CD14-positive monocyte (primary cell): ENCODE measurements around the gene CSMD2. TPM values are rescaled to one million over a fixed set of nuclear protein-coding genes. Genes with fewer than 3 reads are reported as not detected.

ENCODE experiments used
- DNase-seq, 3 donors: peaks; one replicate each; pipeline ENCODE4 v3.0.0-alpha.2; 2011 to 2022
- H2AFZ ChIP-seq: 2 replicates; pipeline ENCODE4 v1.6.0; 2012; ENCODE audit warnings: mild to moderate bottlenecking, low read depth, low read length, inconsistent platforms; ENCODE audit not compliant: insufficient read depth, poor library complexity, severe bottlenecking
- H3K27ac ChIP-seq, 2 donors: 1 replicate in 1 of 2; 2 replicates in 1 of 2; pipeline ENCODE4 v1.5.1; 2012 to 2013; ENCODE audit warnings: low read length in 2 of 2, control low read depth in 1 of 2, inconsistent platforms in 1 of 2, low read depth in 1 of 2, mild to moderate bottlenecking in 1 of 2
- H3K27me3 ChIP-seq, 2 donors: one replicate each; pipeline versions ENCODE4 v1.6.0 to v1.6.1; 2011 to 2013; ENCODE audit warnings: low read length in 2 of 2; ENCODE audit not compliant: control insufficient read depth in 2 of 2, insufficient read depth in 2 of 2
- H3K36me3 ChIP-seq, 2 donors: replicated peaks in 1 of 2; 1 replicate in 1 of 2; 2 replicates in 1 of 2; pipeline versions ENCODE4 v1.5.1 to v1.6.1; 2012 to 2013; ENCODE audit warnings: low read length in 2 of 2, control low read depth in 1 of 2, inconsistent platforms in 1 of 2, mild to moderate bottlenecking in 1 of 2; ENCODE audit not compliant: insufficient read depth in 2 of 2, control insufficient read depth in 1 of 2
- H3K4me1 ChIP-seq, 2 donors: 1 replicate in 1 of 2; 2 replicates in 1 of 2; pipeline versions ENCODE4 v1.5.1 to v1.6.1; 2012 to 2013; ENCODE audit warnings: low read length in 2 of 2, control low read depth in 1 of 2, inconsistent platforms in 1 of 2, mild to moderate bottlenecking in 1 of 2, moderate library complexity in 1 of 2; ENCODE audit not compliant: insufficient read depth in 2 of 2, control insufficient read depth in 1 of 2
- H3K4me2 ChIP-seq: replicated peaks from 2 replicates; pipeline ENCODE3; 2012; ENCODE audit warnings: low read length, moderate library complexity, mild to moderate bottlenecking; ENCODE audit not compliant: poor library complexity, severe bottlenecking; ENCODE audit errors: extremely low read depth
- H3K4me3 ChIP-seq, 3 experiments: fragments of 200-600 bp in 1 of 3; sonication (generic) in 1 of 3; replicated peaks in 1 of 3; 1 replicate in 2 of 3; 2 replicates in 1 of 3; pipeline ENCODE4 v1.5.1; 2011 to 2013; ENCODE audit warnings: low read length in 3 of 3, mild to moderate bottlenecking in 3 of 3, control low read depth in 2 of 3, low read depth in 2 of 3, inconsistent platforms in 1 of 3, moderate library complexity in 1 of 3
- H3K79me2 ChIP-seq: 2 replicates; pipeline ENCODE4 v1.6.0; 2012; ENCODE audit warnings: mild to moderate bottlenecking, control low read depth, inconsistent platforms, low read length, moderate library complexity; ENCODE audit not compliant: insufficient read depth
- H3K9ac ChIP-seq: 2 replicates; pipeline ENCODE4 v1.6.0; 2017; ENCODE audit warnings: low read length, mild to moderate bottlenecking; ENCODE audit not compliant: insufficient read depth, poor library complexity, severe bottlenecking
- H3K9me3 ChIP-seq, 2 donors: replicated peaks in 1 of 2; 1 replicate in 1 of 2; 2 replicates in 1 of 2; pipeline versions ENCODE4 v1.5.1 to v1.6.1; 2012 to 2013; ENCODE audit warnings: low read length in 2 of 2, control low read depth in 1 of 2; ENCODE audit not compliant: control insufficient read depth in 1 of 2, insufficient read depth in 1 of 2
- H4K20me1 ChIP-seq: 2 replicates; pipeline ENCODE4 v1.6.0; 2012; ENCODE audit warnings: mild to moderate bottlenecking, low read length, control low read depth, moderate library complexity; ENCODE audit not compliant: insufficient read depth
- H3K27ac Mint-ChIP-seq, 7 donors: one replicate each; pipeline ENCODE4 v1.8.0; 2020; ENCODE audit warnings: mild to moderate bottlenecking in 7 of 7, mixed read lengths in 7 of 7, moderate library complexity in 6 of 7, inconsistent platforms in 2 of 7
- H3K27me3 Mint-ChIP-seq, 3 donors: one replicate each; pipeline ENCODE4 v1.8.0; 2021 to 2022; ENCODE audit warnings: low read depth in 3 of 3, mild to moderate bottlenecking in 3 of 3, mixed read lengths in 3 of 3, moderate library complexity in 3 of 3, inconsistent platforms in 1 of 3
- H3K36me3 Mint-ChIP-seq, 2 donors: one replicate each; pipeline ENCODE4 v1.8.0; 2020; ENCODE audit warnings: mixed read lengths in 2 of 2, inconsistent platforms in 1 of 2, mild to moderate bottlenecking in 1 of 2
- H3K4me1 Mint-ChIP-seq: one replicate; pipeline ENCODE4 v1.8.0; 2020; ENCODE audit warnings: mild to moderate bottlenecking, mixed read lengths
- H3K4me3 Mint-ChIP-seq, 2 donors: one replicate each; pipeline ENCODE4 v1.8.0; 2020; ENCODE audit warnings: mild to moderate bottlenecking in 2 of 2, mixed read lengths in 2 of 2, moderate library complexity in 1 of 2
- H3K9me3 Mint-ChIP-seq, 7 donors: one replicate each; pipeline ENCODE4 v1.8.0; 2020 to 2022; ENCODE audit warnings: mixed read lengths in 7 of 7, mild to moderate bottlenecking in 6 of 7, moderate library complexity in 6 of 7, inconsistent platforms in 2 of 7
- CTCF ChIP-seq: fragments of 200-600 bp; IDR thresholded peaks from one replicate; pipeline ENCODE4 v1.8.0; 2022; ENCODE audit warnings: antibody characterized with exemption, mild to moderate bottlenecking
- WGBS: methylation state at CpG from one replicate; pipeline ENCODE4 v1.1.5; 2013; ENCODE audit warnings: missing lambda C conversion rate; ENCODE audit not compliant: insufficient coverage; 5-methylcytosine and 5-hydroxymethylcytosine counted together
- intact Hi-C, 2 donors: fragments of 100-400 bp; cut with micrococcal nuclease; formaldehyde crosslinking; loops; one replicate each; pipeline versions ENCODE4 v1.15.0 to v1.15.1; 2023
- polyA plus RNA-seq, 3 donors: library from polyadenylated mRNA; depleted of rRNA in 1 of 3; unstranded in 2 of 3; stranded (reverse) in 1 of 3; fragments of 300-500 nt in 2 of 3; fragments of >200 nt in 1 of 3; fragmentation: Illumina TruSeq in 2 of 3; gene quantifications; 1 replicate in 2 of 3; 2 replicates in 1 of 3; pipeline ENCODE4 v1.2.3, GENCODE V29; 2012 to 2021

The CSMD2 gene
- polyA plus RNA-seq, 3 donors = 0.04 TPM; not detected in 2

- no peak overlapping the region for H3K4me2 ChIP-seq
- DNase-seq = no peak
- intact Hi-C loops = loop anchor here in 1 of 2 donors (10.0 kb wide), 1 partner anchor 521 kb away; no protein-coding TSS in a partner anchor
- no peaks in the 10 kb centered on the region for H4K20me1 ChIP-seq
- Mint-ChIP-seq H3K27me3 (peaks cover 8 to 21% (median 11%) of the 10 kb centered on the region in 3 donors), H3K4me1 (peaks cover 2% of the 10 kb centered on the region), H3K27ac (no peak overlapping the region), H3K36me3 (no peaks in the 10 kb centered on the region), H3K9me3 (no peaks in the 10 kb centered on the region), H3K4me3 (no peak overlapping the region)
- no peak overlapping the region for H2AFZ ChIP-seq
- no peak for TF ChIP-seq CTCF
- H3K27me3 ChIP-seq = peaks cover 0 to 2% of the 10 kb centered on the region in 2 donors
- no peak overlapping the region for H3K9ac ChIP-seq
- 0% methylated on average over 2 of the region's 7 CpGs for whole genome bisulfite sequencing
- no peaks in the 10 kb centered on the region for H3K9me3 ChIP-seq
- H3K27ac ChIP-seq = no peak overlapping the region
- H3K4me1 ChIP-seq = no peaks in the 10 kb centered on the region
- H3K79me2 ChIP-seq = no peaks in the 10 kb centered on the region
- no peaks in the 10 kb centered on the region for H3K36me3 ChIP-seq
- H3K4me3 ChIP-seq = no peak overlapping the region
These were observed 549.5 kb downstream of the CSMD2 start for GRCh38 chr1:33615546-33615945.

- Histone ChIP-seq H3K27me3 (peaks cover 0 to 2% of the 10 kb centered on the region in 2 donors), H3K27ac (no peak overlapping the region), H3K79me2 (no peaks in the 10 kb centered on the region), H3K36me3 (no peaks in the 10 kb centered on the region), H3K4me3 (no peak overlapping the region), H3K9me3 (no peaks in the 10 kb centered on the region), H4K20me1 (no peaks in the 10 kb centered on the region), H3K9ac (no peak overlapping the region), H2AFZ (no peak overlapping the region), H3K4me1 (no peaks in the 10 kb centered on the region), H3K4me2 (no peak overlapping the region)
- Mint-ChIP-seq H3K4me1 (peaks cover 2% of the 10 kb centered on the region), H3K9me3 (no peaks in the 10 kb centered on the region), H3K36me3 (no peaks in the 10 kb centered on the region), H3K4me3 (no peak overlapping the region), H3K27ac (no peak overlapping the region), H3K27me3 (peaks cover 0 to 9% (median 8%) of the 10 kb centered on the region in 3 donors)
- intact Hi-C loops = loop anchor here in 1 of 2 donors (10.0 kb wide), 1 partner anchor 516 kb away; no protein-coding TSS in a partner anchor
- 93% methylated on average over 8 of the region's 14 CpGs for WGBS
- no peak for TF ChIP-seq CTCF
- no peak for DNase-seq
These were observed 554.1 kb downstream of the CSMD2 start for GRCh38 chr1:33610864-33611455.
